Fibroblast of lung (primary cell): ENCODE results near the gene IGSF6. TPM values are rescaled to one million over a fixed set of nuclear protein-coding genes. Genes with fewer than 3 reads are reported as not detected.
A peak's percentile ranks its signal among the peaks of the same experiment; 100 is the strongest.

ENCODE experiments used
- DNase-seq, 2 donors: peaks; one replicate each; pipeline versions ENCODE4 v3.0.0 to v3.0.0-alpha.2; 2010; ENCODE audit warnings: low read depth in 2 of 2
- H2AFZ ChIP-seq: 2 replicates; pipeline ENCODE4 v1.5.1; 2012; ENCODE audit warnings: low read length, control low read depth, inconsistent platforms
- H3K27ac ChIP-seq: 2 replicates; pipeline ENCODE4 v1.5.1; 2011; ENCODE audit warnings: low read length, control low read depth; ENCODE audit not compliant: insufficient read depth
- H3K27me3 ChIP-seq: 2 replicates; pipeline ENCODE4 v1.5.1; 2011; ENCODE audit warnings: mild to moderate bottlenecking, low read length; ENCODE audit not compliant: control insufficient read depth, insufficient read depth
- H3K36me3 ChIP-seq: 2 replicates; pipeline ENCODE4 v1.5.1; 2011; ENCODE audit warnings: low read length; ENCODE audit not compliant: control insufficient read depth, insufficient read depth
- H3K4me1 ChIP-seq: 2 replicates; pipeline ENCODE4 v1.5.1; 2011; ENCODE audit warnings: low read length; ENCODE audit not compliant: control insufficient read depth, insufficient read depth; ENCODE audit errors: extremely low read depth
- H3K4me2 ChIP-seq: 2 replicates; pipeline ENCODE4 v1.5.1; 2011; ENCODE audit warnings: low read length, control low read depth; ENCODE audit not compliant: insufficient read depth; ENCODE audit errors: extremely low read depth
- H3K4me3 ChIP-seq, 4 experiments: fragments of 200-600 bp in 1 of 4; sonication (generic) in 1 of 4; replicated peaks in 1 of 4; 2 replicates each; pipeline ENCODE4 v1.5.1; 2011 to 2016; ENCODE audit warnings: low read length in 4 of 4, low read depth in 3 of 4, mild to moderate bottlenecking in 3 of 4, control low read depth in 2 of 4, inconsistent platforms in 1 of 4, mixed read lengths in 1 of 4; ENCODE audit not compliant: insufficient read depth in 1 of 4; ENCODE audit errors: control extremely low read depth in 1 of 4
- H3K79me2 ChIP-seq: 2 replicates; pipeline ENCODE4 v1.5.1; 2012; ENCODE audit warnings: mild to moderate bottlenecking, low read length, inconsistent platforms; ENCODE audit not compliant: control insufficient read depth, insufficient read depth
- H3K9ac ChIP-seq: 2 replicates; pipeline ENCODE4 v1.5.1; 2011; ENCODE audit warnings: mild to moderate bottlenecking, low read length, control low read depth; ENCODE audit not compliant: insufficient read depth
- H3K9me3 ChIP-seq: 2 replicates; pipeline ENCODE4 v1.5.1; 2012; ENCODE audit warnings: low read depth, low read length; ENCODE audit not compliant: control insufficient read depth, insufficient read depth
- H4K20me1 ChIP-seq: 2 replicates; pipeline ENCODE4 v1.5.1; 2011; ENCODE audit warnings: low read length; ENCODE audit not compliant: control insufficient read depth, insufficient read depth; ENCODE audit errors: extremely low read depth
- CTCF ChIP-seq, 2 donors: IDR thresholded peaks in 1 of 2; conservative IDR thresholded peaks in 1 of 2; 1 replicate in 1 of 2; 2 replicates in 1 of 2; pipeline ENCODE4 v1.5.1; 2011 to 2012; ENCODE audit warnings: low read length in 2 of 2, control low read depth in 1 of 2, inconsistent platforms in 1 of 2, low read depth in 1 of 2, mild to moderate bottlenecking in 1 of 2
- EZH2 ChIP-seq: IDR thresholded peaks from 2 replicates; pipeline ENCODE4 v1.5.1; 2012; ENCODE audit warnings: low read length, control low read depth, mild to moderate bottlenecking; ENCODE audit errors: missing control alignments
- polyA plus RNA-seq, 2 donors: library from polyadenylated mRNA; depleted of rRNA in 1 of 2; stranded (reverse) in 1 of 2; unstranded in 1 of 2; fragments of >200 nt; gene quantifications; 2 replicates each; pipeline ENCODE4 v1.2.1, GENCODE V29; 2011 to 2012; ENCODE audit warnings: missing spikeins in 1 of 2
- total RNA-seq: library from RNA; depleted of rRNA; stranded (reverse); fragments of >200 nt; gene quantifications from 2 replicates; pipeline ENCODE4 v1.2.1, GENCODE V29; 2014

IGSF6 gene
- total and polyA plus RNA-seq, 2 donors (not counting 1 experiment from before 2014, with no cell fraction given): not detected

- DNase-seq: no peak
- Histone ChIP-seq H3K4me2 (peak overlapping the region; percentile 37), H3K79me2 (peaks cover 89% of the 10 kb centered on the region), H3K36me3 (no peaks in the 10 kb centered on the region), H3K4me1 (peaks cover 3% of the 10 kb centered on the region), H4K20me1 (no peaks in the 10 kb centered on the region), H3K9ac (no peak overlapping the region), H2AFZ (no peak overlapping the region), H3K4me3 (no peak overlapping the region), H3K27ac (peak overlapping the region; percentile 26), H3K9me3 (no peaks in the 10 kb centered on the region), H3K27me3 (no peaks in the 10 kb centered on the region)
- no peak for TF ChIP-seq EZH2
- TF ChIP-seq CTCF (conservative IDR thresholded peaks at IDR 0.05 in 1 of 2, IDR thresholded peaks at IDR 0.05 in 1 of 2; ENCODE audit: low read depth in 1 of 2, low read length in 2 of 2): no peak
Measured at GRCh38 chr16:21611556-21612384, 40.6 kb downstream of the IGSF6 start.

- peak in 1 of 2 donors; percentile 47 for DNase-seq
- no peak overlapping the region for H3K4me3 ChIP-seq
- H3K27ac ChIP-seq: no peak overlapping the region
- no peak for TF ChIP-seq EZH2
- no peak for TF ChIP-seq CTCF (conservative IDR thresholded peaks at IDR 0.05 in 1 of 2, IDR thresholded peaks at IDR 0.05 in 1 of 2; ENCODE audit: low read depth in 1 of 2, low read length in 2 of 2)
- H3K36me3 ChIP-seq: no peaks in the 10 kb centered on the region
- no peak overlapping the region for H2AFZ ChIP-seq
- H3K79me2 ChIP-seq: peaks cover 94% of the 10 kb centered on the region
- no peaks in the 10 kb centered on the region for H3K9me3 ChIP-seq
- no peak overlapping the region for H3K9ac ChIP-seq
- peaks cover 3% of the 10 kb centered on the region for H3K4me1 ChIP-seq
- no peak overlapping the region for H3K4me2 ChIP-seq
- no peaks in the 10 kb centered on the region for H4K20me1 ChIP-seq
- H3K27me3 ChIP-seq: no peaks in the 10 kb centered on the region
Measured at GRCh38 chr16:21611198-21611555, 41.2 kb downstream of the IGSF6 start.

DNA sequence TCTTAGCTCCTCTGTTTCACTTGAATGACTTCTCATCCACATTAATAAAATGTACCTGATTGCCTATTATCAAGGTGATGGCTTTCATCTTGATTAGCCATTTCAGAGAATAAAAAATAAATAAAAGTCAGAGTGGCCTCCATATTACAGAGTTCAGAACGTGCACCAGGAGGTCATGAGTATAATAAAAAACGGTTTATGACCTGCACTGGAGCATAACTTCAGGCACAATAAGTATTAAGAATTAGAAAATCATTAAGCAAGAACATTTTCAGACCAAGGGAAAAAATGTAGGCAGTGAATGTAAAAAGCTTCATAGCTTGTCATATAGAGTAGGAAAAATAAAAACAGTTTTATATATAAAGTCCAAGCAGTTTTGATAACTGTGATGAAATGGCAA lies 41.6 kb downstream of the IGSF6 start:
- Histone ChIP-seq H3K9ac (no peak overlapping the region), H3K27me3 (no peaks in the 10 kb centered on the region), H3K4me2 (no peak overlapping the region), H3K4me3 (no peak overlapping the region), H2AFZ (no peak overlapping the region), H3K27ac (no peak overlapping the region), H3K36me3 (no peaks in the 10 kb centered on the region), H3K4me1 (peaks cover 3% of the 10 kb centered on the region), H3K79me2 (peaks cover 92% of the 10 kb centered on the region), H3K9me3 (no peaks in the 10 kb centered on the region), H4K20me1 (no peaks in the 10 kb centered on the region)
- TF ChIP-seq CTCF (conservative IDR thresholded peaks at IDR 0.05 in 1 of 2, IDR thresholded peaks at IDR 0.05 in 1 of 2; ENCODE audit: low read depth in 1 of 2, low read length in 2 of 2) (no peak), EZH2 (no peak)
- DNase-seq: no peak
